NCI-H524 treated with DMSO at 0.1 percent for 48 hours (cell line): ENCODE data around the gene ZNF610.
"Not testable (repeated sequence)": the region's sequence is repeated elsewhere in the genome, so short reads cannot be mapped to it uniquely, and the experiment has no call there.

Experiments
- DNase-seq: peaks from one replicate; lab custom pipeline; 2025; lab: John Stamatoyannopoulos, UW

Gene ZNF610

DNA sequence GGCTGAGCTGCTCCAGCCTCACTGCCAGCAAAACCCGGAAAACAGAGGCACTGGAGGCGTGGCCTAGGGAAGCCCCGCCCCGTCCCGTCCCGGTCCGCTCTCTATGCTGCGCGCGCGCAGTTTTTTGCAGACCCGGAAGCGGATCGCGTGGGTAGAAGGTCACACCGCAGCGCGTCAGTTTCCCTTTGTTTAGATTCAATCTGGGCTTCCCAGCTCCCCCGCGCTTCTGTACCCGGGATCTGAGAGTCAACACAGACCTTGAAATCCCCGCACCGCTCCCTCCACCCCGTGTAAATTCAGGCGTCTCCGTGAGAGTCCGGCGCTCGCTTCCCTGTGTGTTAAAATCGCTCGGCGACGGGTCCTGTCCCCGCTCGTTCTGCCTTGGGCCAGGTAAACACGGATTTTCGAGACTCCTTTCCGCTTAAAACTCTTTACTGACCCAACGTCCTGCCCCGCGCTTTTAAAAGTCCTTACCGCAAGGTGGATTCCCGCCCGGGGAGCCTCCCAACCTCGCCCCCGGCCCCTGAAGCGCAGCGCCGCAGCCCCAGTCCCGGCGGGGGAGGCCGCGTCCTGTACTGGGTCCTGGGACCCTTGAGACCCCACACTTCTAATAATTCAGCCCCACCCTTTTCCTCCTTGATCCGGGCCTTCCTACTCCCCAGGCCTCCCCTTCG, at the start of gene ZNF610:
TSS of gene ZNF610 (plus strand) at position 127 of the 674 bp plus-strand sequence. CDS start 12,930 bp downstream, outside the sequence.
- peak; percentile 21 for DNase-seq

- DNase-seq: no peak
These were observed 49.8 kb upstream of the ZNF610 start for GRCh38 chr19:52286256-52286655.

DNA sequence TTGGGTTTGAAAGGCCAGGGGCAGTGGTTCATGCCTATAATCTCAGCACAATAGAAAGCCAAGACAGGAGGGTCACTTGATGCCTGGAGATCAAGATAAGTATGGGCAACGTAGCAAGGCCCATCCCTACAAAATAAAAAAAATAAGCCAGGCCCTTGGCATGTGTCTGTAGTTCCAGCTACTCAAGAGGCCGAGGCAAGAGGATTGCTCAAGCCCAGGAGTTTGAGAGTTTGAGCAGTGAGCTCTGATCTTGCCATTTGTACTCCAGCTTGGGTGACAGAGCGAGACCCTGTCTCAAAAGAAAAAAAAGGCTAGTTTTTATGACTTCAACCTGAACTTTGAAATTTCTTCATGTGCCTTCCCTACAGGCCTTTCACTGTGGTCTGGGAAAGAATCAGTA, 44.3 kb upstream of the ZNF610 start:
- DNase-seq: no peak

DNA sequence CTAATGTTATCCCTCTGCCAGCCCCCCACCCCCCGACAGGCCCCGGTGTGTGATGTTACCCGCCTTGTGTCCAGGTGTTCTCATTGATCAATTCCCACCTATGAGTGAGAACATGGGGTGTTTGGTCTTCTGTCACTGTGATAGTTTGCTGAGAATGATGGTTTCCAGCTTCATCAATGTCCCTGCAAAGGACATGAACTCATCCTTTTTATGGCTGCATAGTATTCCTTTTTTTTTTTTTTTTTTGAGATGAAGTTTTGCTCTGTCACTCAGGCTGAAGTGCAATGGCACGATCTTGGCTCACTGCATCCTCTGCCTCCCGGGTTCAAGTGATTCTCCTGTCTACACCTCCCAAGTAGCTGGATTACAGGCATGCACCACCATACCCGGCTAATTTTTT, 43.1 kb upstream of the ZNF610 start:
- DNase-seq: not testable (repeated sequence)

- DNase-seq: no peak
These were observed 39.7 kb upstream of the ZNF610 start for GRCh38 chr19:52296400-52296772.

DNA sequence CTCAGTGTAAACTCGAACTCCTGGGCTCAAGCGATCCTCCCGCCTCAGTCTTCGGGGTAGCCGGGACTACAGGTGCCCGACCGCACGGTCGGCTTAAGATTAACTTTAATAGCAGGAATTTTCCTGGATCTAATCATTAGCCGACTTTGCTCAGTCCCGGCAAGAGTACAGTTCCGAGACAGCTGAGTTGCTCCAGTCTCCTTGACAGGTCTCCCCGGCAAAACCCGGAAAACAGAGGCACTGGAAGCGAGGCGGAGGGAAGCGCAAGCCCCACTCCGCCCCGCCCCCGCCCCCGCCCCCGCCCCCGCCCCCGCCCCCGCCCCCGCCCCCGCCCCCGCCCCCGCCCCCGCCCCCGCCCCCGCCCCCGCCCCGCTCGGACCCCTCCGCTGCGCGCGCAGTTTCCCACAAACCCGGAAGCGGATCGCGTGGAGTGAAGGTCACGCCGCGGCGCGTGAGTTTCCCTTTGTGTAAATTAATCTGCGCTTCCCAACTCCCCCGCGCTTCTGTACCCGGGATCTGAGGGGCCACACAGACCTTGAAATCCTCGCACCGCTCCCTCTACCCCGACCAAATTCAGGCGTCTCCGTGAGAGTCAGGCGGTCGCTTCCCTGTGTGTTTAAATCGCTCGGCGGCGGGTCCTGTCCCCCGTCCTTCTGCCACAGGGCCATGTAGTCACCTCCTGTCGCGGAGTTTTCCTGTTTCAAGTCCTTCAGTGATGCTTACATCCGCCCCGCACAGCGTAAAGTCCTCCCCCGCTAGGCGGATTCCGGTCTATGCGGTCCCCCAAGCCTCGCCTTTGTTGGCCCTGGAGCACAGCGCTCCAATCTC, 39.1 kb upstream of the ZNF610 start, which contains the start of gene ZNF480:
TSS of gene ZNF480 (plus strand) at position 397 of the 828 bp plus-strand sequence. CDS start 3,244 bp downstream, outside the sequence.
- DNase-seq: peak; percentile 7

- no peak for DNase-seq
These were observed 38.3 kb upstream of the ZNF610 start for GRCh38 chr19:52297601-52298364.

DNA sequence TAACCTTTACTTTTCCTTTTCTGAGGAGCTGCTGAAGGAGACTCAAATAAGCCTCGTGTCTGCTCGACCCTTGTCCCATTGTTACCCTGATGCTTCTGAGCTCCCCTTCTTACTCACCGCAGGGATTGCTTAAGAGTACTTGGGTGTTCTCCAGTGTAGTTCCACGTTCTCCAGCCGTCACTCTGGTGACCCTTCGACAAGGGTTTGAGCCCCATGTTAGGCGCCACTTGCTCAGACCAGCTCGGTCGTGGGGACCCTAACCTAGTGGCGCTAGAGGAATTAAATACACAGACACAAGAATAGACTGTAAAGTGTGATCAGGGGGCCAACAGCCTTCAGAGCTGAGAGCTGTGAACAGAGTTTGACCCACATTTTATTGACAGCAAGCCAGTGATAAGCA, 28.8 kb upstream of the ZNF610 start:
- DNase-seq: no peak

DNA sequence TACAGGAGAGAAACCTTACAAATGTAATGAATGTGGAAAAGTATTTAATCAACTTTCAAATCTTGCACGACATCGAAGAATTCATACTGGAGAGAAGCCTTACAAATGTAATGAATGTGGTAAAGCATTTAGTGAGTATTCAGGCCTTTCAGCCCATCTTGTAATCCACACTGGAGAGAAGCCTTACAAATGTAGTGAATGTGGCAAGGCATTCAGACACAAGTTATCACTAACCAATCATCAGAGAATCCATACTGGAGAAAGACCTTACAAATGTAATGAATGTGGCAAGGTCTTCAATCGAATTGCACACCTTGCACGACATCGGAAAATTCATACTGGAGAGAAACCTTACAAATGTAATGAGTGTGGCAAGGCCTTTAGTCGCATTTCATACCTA, 13.6 kb upstream of the ZNF610 start:
- no peak for DNase-seq

GRCh38 chr19:52331757-52332156, 4.3 kb upstream of the ZNF610 start:
- no peak for DNase-seq

DNA sequence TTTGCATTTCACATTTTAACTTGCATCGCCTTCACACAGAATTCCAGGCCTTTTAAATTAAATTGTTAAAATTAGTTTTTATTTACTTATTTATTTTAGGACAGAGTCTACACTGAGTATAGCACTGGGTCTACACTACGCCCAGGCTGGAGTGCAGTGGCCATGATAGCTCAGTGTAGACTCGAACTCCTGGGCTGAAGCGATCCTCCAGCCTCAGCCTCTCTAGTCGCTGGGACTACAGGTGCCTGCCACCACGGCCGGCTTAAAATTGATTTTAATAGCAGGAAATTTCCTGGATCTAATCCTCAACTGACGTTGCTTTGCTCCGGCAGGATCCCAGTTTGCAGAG, 301 bp upstream of the ZNF610 start:
- DNase-seq: no peak

DNA sequence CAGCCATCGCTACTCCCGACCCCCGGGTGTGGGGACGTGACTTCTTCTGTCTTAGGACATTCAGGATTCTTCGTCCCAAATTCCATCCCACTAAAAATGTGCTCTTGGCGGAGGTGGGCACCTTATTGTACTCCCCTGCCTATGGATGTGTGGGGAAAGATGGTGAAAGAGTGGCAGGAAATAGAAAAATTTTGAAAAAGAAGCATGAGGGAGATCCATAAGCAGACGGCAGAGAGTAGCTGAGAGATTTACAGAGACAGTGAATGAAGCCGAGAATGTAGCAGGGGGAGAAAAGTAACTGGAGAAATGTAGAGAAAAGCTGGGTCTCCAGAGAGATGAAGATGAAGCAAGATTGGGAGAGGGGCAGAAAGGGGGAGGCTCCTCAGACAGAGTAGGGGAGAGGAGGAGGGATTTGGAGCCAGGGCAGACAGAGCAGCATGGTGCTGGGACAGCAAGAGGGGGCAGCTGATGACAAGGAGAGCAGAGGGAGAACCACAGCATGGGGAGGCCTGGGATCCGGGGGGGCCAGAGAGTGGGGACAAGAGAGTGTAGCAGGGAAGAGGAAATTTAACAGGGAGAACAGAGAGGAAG, 843 bp downstream of the ZNF610 start:
- no peak for DNase-seq

DNA sequence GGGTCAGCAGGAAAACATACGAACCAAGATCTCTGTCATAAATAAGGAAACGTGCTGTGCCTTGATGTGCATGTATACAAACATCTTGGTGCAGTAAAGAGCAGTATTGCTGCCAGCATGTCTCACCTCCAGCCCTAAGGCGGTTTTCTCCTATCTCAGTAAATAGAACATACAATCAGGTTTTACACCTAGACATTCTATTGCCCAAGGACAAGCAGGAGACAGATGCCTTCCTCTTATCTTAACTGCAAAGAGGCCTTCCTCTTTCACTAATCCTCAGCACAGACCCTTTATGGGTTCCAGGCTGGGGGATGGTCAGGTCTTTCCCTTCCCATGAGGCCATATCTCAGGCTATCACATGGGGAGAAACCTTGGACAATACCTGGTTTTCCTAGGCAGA, 3.0 kb downstream of the ZNF610 start:
- DNase-seq: not testable (repeated sequence)

- DNase-seq: no peak
These were observed 7.5 kb downstream of the ZNF610 start for GRCh38 chr19:52343548-52343947.

DNA sequence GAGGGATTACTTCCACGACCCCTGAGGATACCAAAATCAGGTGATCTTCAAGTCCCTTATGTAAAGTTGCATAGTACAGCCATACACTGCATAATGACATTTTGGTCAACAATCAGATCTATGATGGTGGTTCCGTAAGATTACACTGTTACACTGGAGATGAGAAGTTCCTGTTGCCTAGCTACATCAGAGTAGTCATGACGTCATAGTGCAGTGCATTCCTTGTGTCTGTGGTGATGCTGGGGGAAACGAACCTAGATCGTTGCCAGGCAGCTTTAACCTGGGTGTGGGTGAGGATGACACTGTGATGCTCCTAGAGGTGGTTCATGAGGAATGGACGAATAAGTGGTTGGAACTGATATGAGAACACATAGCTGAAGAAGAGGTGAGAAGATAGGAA, 9.1 kb downstream of the ZNF610 start:
- DNase-seq: no peak

DNA sequence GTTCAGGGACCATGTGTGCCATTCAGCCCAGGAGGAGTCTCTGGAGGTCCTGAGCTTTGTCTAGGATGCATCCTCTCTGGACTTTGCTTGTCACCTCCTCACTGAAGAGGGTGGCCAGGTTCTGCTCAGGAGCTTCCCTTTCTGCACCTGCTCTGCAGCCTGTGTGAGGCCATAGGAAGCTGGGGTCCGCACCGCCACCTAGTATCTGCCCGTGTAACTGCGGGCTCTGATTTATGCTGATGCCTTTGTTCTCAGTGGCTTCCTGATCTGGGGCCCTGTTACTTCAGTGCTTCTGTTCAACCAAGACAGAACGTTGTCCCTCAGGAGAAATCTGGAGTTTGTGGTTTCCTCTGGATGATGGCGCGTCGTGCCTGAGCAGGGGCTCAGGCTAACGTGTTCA, 15.5 kb downstream of the ZNF610 start:
- DNase-seq: no peak

- no peak for DNase-seq
These were observed 30.4 kb downstream of the ZNF610 start for GRCh38 chr19:52366414-52366824.

DNA sequence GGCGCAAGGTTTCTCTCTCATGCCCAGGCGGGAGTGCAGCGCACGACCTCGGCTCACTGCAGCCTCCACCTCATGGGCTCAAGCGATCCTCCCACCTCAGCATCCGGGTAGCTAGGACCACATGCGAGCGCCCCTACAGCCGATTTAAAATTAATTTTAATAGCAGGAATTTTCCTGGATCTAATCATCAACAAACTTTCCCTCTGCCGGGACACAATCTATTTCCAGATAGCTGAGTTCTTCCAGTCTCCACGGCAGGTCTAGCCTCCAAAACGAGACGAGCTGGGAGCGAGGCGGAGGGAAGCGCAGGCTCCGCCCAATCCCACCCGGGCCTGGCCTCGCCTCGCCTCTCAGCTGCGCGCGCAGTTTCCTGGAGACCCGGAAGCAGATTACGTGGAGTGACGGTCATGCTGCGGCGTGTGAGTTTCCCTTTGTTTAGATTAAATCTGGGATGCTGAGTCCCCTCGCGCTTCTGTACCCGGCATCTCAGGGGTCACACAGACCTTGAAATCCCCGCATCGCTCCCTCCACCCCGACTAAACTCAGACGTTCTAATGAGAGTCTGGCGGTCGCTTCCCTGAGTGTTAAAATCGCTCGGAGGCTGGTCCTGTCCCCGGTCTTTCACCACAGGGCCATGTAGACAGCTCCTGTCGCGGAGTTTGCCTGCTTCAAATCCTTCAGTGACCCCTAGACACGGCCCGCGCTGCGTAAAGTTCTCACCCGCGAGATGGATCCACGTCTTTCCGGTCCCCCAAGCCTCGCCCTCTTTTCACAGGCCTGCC, 33.7 kb downstream of the ZNF610 start, which contains the start of gene ZNF880:
TSS of gene ZNF880 (plus strand) at position 365 of the 782 bp plus-strand sequence. CDS start at position 408, 43 bp downstream.
- peak; percentile 62 for DNase-seq

GRCh38 chr19:52370341-52370710, 34.3 kb downstream of the ZNF610 start:
- no peak for DNase-seq

DNA sequence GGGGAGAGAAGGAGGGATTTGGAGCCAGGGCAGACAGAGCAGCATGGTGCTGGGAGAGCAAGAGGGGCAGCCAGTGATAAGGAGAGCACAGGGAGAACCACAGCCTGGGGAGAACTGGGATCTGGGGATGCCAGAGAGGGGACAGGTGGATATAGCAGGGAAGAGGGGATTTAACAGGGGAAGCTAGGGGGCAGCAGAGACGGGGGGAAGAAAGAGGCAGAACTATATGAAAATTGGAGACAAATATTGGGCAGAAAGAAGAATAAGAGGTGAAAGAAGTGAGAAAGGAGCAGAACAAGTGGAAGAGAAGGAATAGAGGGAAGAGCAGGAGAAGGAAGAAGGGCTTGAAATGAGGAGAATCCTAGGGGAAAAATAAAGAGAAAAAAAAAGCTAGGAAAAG, 55.1 kb downstream of the ZNF610 start:
- DNase-seq: no peak

DNA sequence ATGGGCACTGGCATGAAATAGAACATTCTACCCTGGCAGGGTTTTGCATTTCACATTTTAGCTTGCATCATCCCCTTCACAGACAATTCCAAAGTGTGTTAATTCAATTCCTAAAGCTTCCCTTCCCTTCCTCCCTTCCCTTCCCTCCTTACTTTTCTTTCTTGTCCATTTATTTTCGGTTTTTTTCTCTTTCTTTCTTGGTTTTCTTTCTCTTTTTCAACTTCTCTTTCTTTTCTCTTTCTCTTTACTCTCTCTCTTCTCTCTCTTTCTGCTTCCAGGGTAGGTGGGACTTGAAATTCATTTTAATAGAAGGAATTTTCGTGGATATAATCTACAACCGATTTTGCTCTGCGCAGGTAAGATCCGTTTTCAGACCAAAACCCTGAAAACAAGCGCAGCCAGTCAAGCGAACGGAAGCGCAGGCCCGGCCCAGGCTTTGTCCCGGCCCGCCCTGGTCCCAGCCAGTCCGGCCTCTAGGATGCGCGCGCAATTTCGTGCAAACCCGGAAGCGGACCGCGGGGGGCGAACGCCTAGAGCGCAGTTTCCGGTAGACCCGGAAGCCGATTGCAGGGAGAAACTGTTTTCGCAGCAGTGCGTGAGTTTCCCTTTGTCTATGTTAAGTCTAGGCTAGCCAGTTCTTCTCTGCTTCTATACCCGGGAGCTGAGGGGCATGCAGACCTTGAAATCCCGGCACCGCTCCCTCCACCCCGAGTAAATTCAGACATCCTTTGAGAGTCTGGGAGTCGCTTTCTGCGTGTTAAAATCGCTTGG, 61.5 kb downstream of the ZNF610 start, which contains the start of gene ZNF528:
TSS of gene ZNF528 (plus strand) at position 540 of the 771 bp plus-strand sequence. CDS start 4,165 bp downstream, outside the sequence.
- DNase-seq: peak; percentile 53
